ENCODE data around the gene FGF22.

FGF22 gene

GRCh38 chr19:644789-645188 is 5.1 kb downstream of the FGF22 start:
- H3K4me1 ChIP-seq (ENCODE audit: low read length): no peaks in the 10 kb centered on the region
- TF ChIP-seq EZH2 (optimal IDR thresholded peaks at IDR 0.05; ENCODE audit: low read depth, low read length): no peak
- TF ChIP-seq CTCF (IDR thresholded peaks at IDR 0.05; ENCODE audit: low read length): no peak
- no peak for TF ChIP-seq EZH2phosphoT487 (IDR thresholded peaks at IDR 0.05; ENCODE audit: low read length)
- no peaks in the 10 kb centered on the region for H3K9me3 ChIP-seq (replicated peaks; ENCODE audit: insufficient read depth, low read length)
- peaks cover 15% of the 10 kb centered on the region for H3K36me3 ChIP-seq (replicated peaks; ENCODE audit: insufficient read depth, low read length)
- H3K27ac ChIP-seq (ENCODE audit: low read length): no peak overlapping the region
- no peaks in the 10 kb centered on the region for H4K20me1 ChIP-seq (ENCODE audit: insufficient read depth, low read length)
- no peak overlapping the region for H2AFZ ChIP-seq (ENCODE audit: low read length)
- no peak for DNase-seq
- no peaks in the 10 kb centered on the region for H3F3A ChIP-seq (ENCODE audit: insufficient read depth, low read length)
- H3K9me2 ChIP-seq (replicated peaks; ENCODE audit: insufficient read depth, low read length): no peaks in the 10 kb centered on the region
- H3K27me3 ChIP-seq (replicated peaks; ENCODE audit: insufficient read depth, low read length): no peaks in the 10 kb centered on the region
- H3K4me2 ChIP-seq (ENCODE audit: low read depth, low read length): no peak overlapping the region
- H3K4me3 ChIP-seq (ENCODE audit: low read length): no peak overlapping the region
- peaks cover 16% of the 10 kb centered on the region; the same call in 1 of the 2 replicates for H3K79me2 ChIP-seq (ENCODE audit: low read length)
- H3K9ac ChIP-seq (ENCODE audit: low read length): no peak overlapping the region

GRCh38 chr19:645912-646778 is 6.5 kb downstream of the FGF22 start:
- Histone ChIP-seq H3K79me2 (ENCODE audit: low read length) (peaks cover 24% of the 10 kb centered on the region), H3K27ac (ENCODE audit: low read length) (no peak overlapping the region), H3K4me3 (ENCODE audit: low read length) (no peak overlapping the region), H3K27me3 (replicated peaks; ENCODE audit: insufficient read depth, low read length) (no peaks in the 10 kb centered on the region), H3K9me2 (replicated peaks; ENCODE audit: insufficient read depth, low read length) (no peaks in the 10 kb centered on the region), H4K20me1 (ENCODE audit: insufficient read depth, low read length) (no peaks in the 10 kb centered on the region), H2AFZ (ENCODE audit: low read length) (no peak overlapping the region), H3K9ac (ENCODE audit: low read length) (no peak overlapping the region), H3K36me3 (replicated peaks; ENCODE audit: insufficient read depth, low read length) (peaks cover 19% of the 10 kb centered on the region), H3K4me2 (ENCODE audit: low read depth, low read length) (no peak overlapping the region), H3F3A (ENCODE audit: insufficient read depth, low read length) (no peaks in the 10 kb centered on the region), H3K9me3 (replicated peaks; ENCODE audit: insufficient read depth, low read length) (no peaks in the 10 kb centered on the region), H3K4me1 (ENCODE audit: low read length) (no peaks in the 10 kb centered on the region)
- DNase-seq: no peak
- no peak for TF ChIP-seq CTCF (IDR thresholded peaks at IDR 0.05; ENCODE audit: low read length)
- no peak for TF ChIP-seq EZH2phosphoT487 (IDR thresholded peaks at IDR 0.05; ENCODE audit: low read length)
- TF ChIP-seq EZH2 (optimal IDR thresholded peaks at IDR 0.05; ENCODE audit: low read depth, low read length): no peak

- DNase-seq: no peak
- Histone ChIP-seq H4K20me1 (ENCODE audit: insufficient read depth, low read length) (peaks cover 5% of the 10 kb centered on the region; the same call in 1 of the 2 replicates), H3K4me1 (ENCODE audit: low read length) (no peaks in the 10 kb centered on the region), H3F3A (ENCODE audit: insufficient read depth, low read length) (no peaks in the 10 kb centered on the region), H3K4me3 (ENCODE audit: low read length) (no peak overlapping the region), H2AFZ (ENCODE audit: low read length) (no peak overlapping the region), H3K9me3 (replicated peaks; ENCODE audit: insufficient read depth, low read length) (no peaks in the 10 kb centered on the region), H3K4me2 (ENCODE audit: low read depth, low read length) (no peak overlapping the region), H3K79me2 (ENCODE audit: low read length) (peaks cover 33% of the 10 kb centered on the region), H3K36me3 (replicated peaks; ENCODE audit: insufficient read depth, low read length) (peaks cover 24% of the 10 kb centered on the region), H3K9ac (ENCODE audit: low read length) (no peak overlapping the region), H3K27me3 (replicated peaks; ENCODE audit: insufficient read depth, low read length) (no peaks in the 10 kb centered on the region), H3K27ac (ENCODE audit: low read length) (no peak overlapping the region), H3K9me2 (replicated peaks; ENCODE audit: insufficient read depth, low read length) (no peaks in the 10 kb centered on the region)
- TF ChIP-seq EZH2phosphoT487 (IDR thresholded peaks at IDR 0.05; ENCODE audit: low read length): no peak
- no peak for TF ChIP-seq CTCF (IDR thresholded peaks at IDR 0.05; ENCODE audit: low read length)
- no peak for TF ChIP-seq EZH2 (optimal IDR thresholded peaks at IDR 0.05; ENCODE audit: low read depth, low read length)
Observed at GRCh38 chr19:646779-647565, 7.3 kb downstream of the FGF22 start.

Data from MM.1S (cell line).